K562 (cell line): ENCODE measurements around the gene SLC25A21. TPM values are rescaled to one million over a fixed set of nuclear protein-coding genes. Genes with fewer than 3 reads are reported as not detected.

Source experiments
- ATAC-seq: fragments of 200-7000 bp; cut with Tn5 transposase; 3 replicates; pipeline ENCODE4 v1.9.1; 2020; ENCODE audit warnings: moderate library complexity
- BruUV-seq: library from RNA; stranded (reverse); fragments of 400-500 nt; replicated peaks from 2 replicates; lab custom pipeline; 2021; lab: Mats Ljungman, UMichigan
- CTCF ChIA-PET: fragments of 300-600 bp; formaldehyde crosslinking; extraction: SDS; loops from one replicate; lab custom pipeline; 2021; ENCODE audit warnings: low intra/inter-chr PET ratio; lab: Yijun Ruan, JAX
- POLR2A ChIA-PET: fragments of 300-600, 350-650 bp; sonication (Branson Sonifier 250); formaldehyde crosslinking; extraction: SDS; loops from one replicate; lab custom pipeline; 2021; ENCODE audit warnings: antibody characterized with exemption, inconsistent platforms; lab: Yijun Ruan, JAX
- DNase-seq, 4 experiments: peaks; one replicate each; pipeline versions ENCODE4 v3.0.0 to v3.0.0-alpha.2; 2011 to 2018; ENCODE audit warnings: low spot score in 3 of 4, mixed read lengths in 3 of 4; ENCODE audit errors: extremely low read depth in 1 of 4
- FAIRE-seq: peaks from 2 replicates; lab custom pipeline; 2011; peaks lifted over from hg19 to GRCh38; lab: Jason Lieb, UNC
- H2AFZ ChIP-seq: 2 replicates; pipeline ENCODE4 v1.6.0; 2011; ENCODE audit warnings: low read depth, low read length, control low read depth, inconsistent platforms
- H3K27ac ChIP-seq: fragments of 200-600 bp; 3 replicates; pipeline ENCODE4 v1.8.0; 2011; ENCODE audit warnings: low read depth, mild to moderate bottlenecking, control low read depth, inconsistent platforms, low read length, moderate library complexity, mixed read lengths; ENCODE audit errors: extremely low read depth
- H3K27me3 ChIP-seq, 2 experiments: fragments of 300-600 bp in 1 of 2; 2 replicates in 1 of 2; 3 replicates in 1 of 2; pipeline versions ENCODE4 v1.6.0 to v1.8.0; 2011; ENCODE audit warnings: inconsistent platforms in 2 of 2, low read length in 2 of 2, mild to moderate bottlenecking in 1 of 2, mixed read lengths in 1 of 2, moderate library complexity in 1 of 2; ENCODE audit not compliant: control insufficient read depth in 2 of 2, insufficient read depth in 2 of 2
- H3K36me3 ChIP-seq: fragments of 300-600 bp; 3 replicates; pipeline ENCODE4 v1.8.0; 2011; ENCODE audit warnings: mild to moderate bottlenecking, low read length, inconsistent platforms; ENCODE audit not compliant: control insufficient read depth, insufficient read depth
- H3K4me1 ChIP-seq, 2 experiments: fragments of 200-600 bp in 1 of 2; replicated peaks in 1 of 2; 2 replicates in 1 of 2; 3 replicates in 1 of 2; pipeline versions ENCODE4 v1.5.1 to v1.8.0; 2011; ENCODE audit warnings: inconsistent platforms in 2 of 2, low read length in 2 of 2, mild to moderate bottlenecking in 1 of 2, mixed read lengths in 1 of 2, moderate library complexity in 1 of 2; ENCODE audit not compliant: control insufficient read depth in 2 of 2, insufficient read depth in 2 of 2
- H3K4me2 ChIP-seq: 2 replicates; pipeline ENCODE4 v1.6.1; 2011; ENCODE audit warnings: low read length, control low read depth, inconsistent platforms, mixed read lengths; ENCODE audit not compliant: insufficient read depth
- H3K4me3 ChIP-seq: fragments of 200-600 bp; sonication (generic), shearing (Covaris generic); 2 replicates; pipeline ENCODE4 v1.5.1; 2016; ENCODE audit warnings: control low read depth, inconsistent platforms
- H3K79me2 ChIP-seq: fragments of 200-600 bp; 3 replicates; pipeline ENCODE4 v1.8.0; 2011; ENCODE audit warnings: low read length, inconsistent platforms; ENCODE audit not compliant: control insufficient read depth, insufficient read depth
- H3K9ac ChIP-seq, 2 experiments: 2 replicates each; pipeline versions ENCODE4 v1.6.0 to v1.6.1; 2011; ENCODE audit warnings: low read depth in 2 of 2, low read length in 2 of 2, control low read depth in 1 of 2, inconsistent platforms in 1 of 2, mild to moderate bottlenecking in 1 of 2, mixed read lengths in 1 of 2; ENCODE audit not compliant: insufficient read depth in 1 of 2
- H3K9me1 ChIP-seq: one replicate; pipeline ENCODE4 v1.6.0; 2011; ENCODE audit warnings: inconsistent platforms, mild to moderate bottlenecking, low read length, moderate library complexity; ENCODE audit not compliant: control insufficient read depth, insufficient read depth
- H3K9me3 ChIP-seq: replicated peaks from 2 replicates; pipeline ENCODE4 v1.5.1; 2011; ENCODE audit warnings: low read depth, low read length, inconsistent platforms; ENCODE audit not compliant: control insufficient read depth, insufficient read depth
- H4K20me1 ChIP-seq: replicated peaks from 2 replicates; pipeline ENCODE4 v1.6.1; 2011; ENCODE audit warnings: low read length, inconsistent platforms, mixed read lengths; ENCODE audit not compliant: control insufficient read depth, insufficient read depth
- BACH1 ChIP-seq: fragments of 200-800 bp; sonication (Bioruptor generic); IDR thresholded peaks from 2 replicates; pipeline ENCODE4 v1.6.1; 2016; ENCODE audit warnings: missing genetic modification characterization, missing compliant biosample characterization
- DPF2 ChIP-seq: fragments of 450-650 bp; IDR thresholded peaks from 2 replicates; pipeline ENCODE4 v1.6.1; 2016
- JUND ChIP-seq, 2 experiments: IDR thresholded peaks; 2 replicates in 1 of 2; 3 replicates in 1 of 2; pipeline ENCODE4 v1.6.1; 2011; ENCODE audit warnings: borderline replicate concordance in 2 of 2, low read depth in 2 of 2, low read length in 2 of 2, improper control_type of control experiment in 1 of 2, missing biosample characterization in 1 of 2, missing genetic modification characterization in 1 of 2, missing genetic modification reagents in 1 of 2
- OTX1 ChIP-seq: fragments of 450-650 bp; formaldehyde crosslinking; IDR thresholded peaks from 2 replicates; pipeline ENCODE4 v1.4.0; 2022; ENCODE audit warnings: mild to moderate bottlenecking
- ZBTB7A ChIP-seq: IDR thresholded peaks from 2 replicates; pipeline ENCODE4 v1.6.1; 2011; ENCODE audit warnings: low read depth, mild to moderate bottlenecking, low read length, moderate library complexity, borderline replicate concordance; ENCODE audit not compliant: control insufficient read depth
- WGBS: fragments of 100-300 bp; shearing (Covaris generic); methylation state at CpG from one replicate; pipeline ENCODE4 v1.1.6; 2016; ENCODE audit warnings: low coverage, mixed read lengths; ENCODE audit not compliant: insufficient coverage; ENCODE audit errors: missing lambda C conversion rate; 5-methylcytosine and 5-hydroxymethylcytosine counted together
- in situ Hi-C: fragments of 300-500 bp; cut with MboI; formaldehyde crosslinking; loops from 4 replicates; pipeline ENCODE4 v1.15.0; 2018; ENCODE audit warnings: inconsistent platforms, mixed read lengths
- intact Hi-C: fragments of 100-400 bp; cut with micrococcal nuclease; formaldehyde crosslinking; loops from 2 replicates; pipeline ENCODE4 v1.14.2; 2022
- polyA plus RNA-seq, 8 experiments: library from polyadenylated mRNA; depleted of rRNA in 4 of 8; stranded (reverse) in 5 of 8; unstranded in 3 of 8; fragments of >200 nt; fragmentation: Nextera tagmentation in 2 of 8; fragmentation: Illumina TruSeq in 1 of 8; extraction: Ambion mirVana in 2 of 8; extraction: Trizol in 1 of 8; gene quantifications; 2 replicates each; pipeline versions ENCODE4 v1.2.1 to v1.2.3, GENCODE V29; 2011 to 2014; ENCODE audit warnings: inconsistent platforms in 1 of 8, missing spikeins in 1 of 8
- total RNA-seq, 7 experiments: library from RNA; depleted of rRNA in 6 of 7; stranded (reverse); fragments of >200 nt in 6 of 7; fragmentation: Illumina TruSeq in 2 of 7; extraction: Trizol in 2 of 7; gene quantifications; 2 replicates each; pipeline versions ENCODE4 v1.2.1 to v1.2.3, GENCODE V29; 2011 to 2021; ENCODE audit warnings: low replicate concordance in 1 of 7
- TF ChIP-seq, protein P1 (sequence below): fragments of 450-650 bp; IDR thresholded peaks from 2 replicates; pipeline ENCODE4 v1.6.1; 2018; ENCODE audit not compliant: partially characterized antibody

SLC25A21 gene
- total and polyA plus RNA-seq, 9 of the 15 experiments (the other 6 are each of a cell fraction or from before 2014, with no cell fraction given) = 15.2 to 46.7 (median 28.7) TPM

DNA sequence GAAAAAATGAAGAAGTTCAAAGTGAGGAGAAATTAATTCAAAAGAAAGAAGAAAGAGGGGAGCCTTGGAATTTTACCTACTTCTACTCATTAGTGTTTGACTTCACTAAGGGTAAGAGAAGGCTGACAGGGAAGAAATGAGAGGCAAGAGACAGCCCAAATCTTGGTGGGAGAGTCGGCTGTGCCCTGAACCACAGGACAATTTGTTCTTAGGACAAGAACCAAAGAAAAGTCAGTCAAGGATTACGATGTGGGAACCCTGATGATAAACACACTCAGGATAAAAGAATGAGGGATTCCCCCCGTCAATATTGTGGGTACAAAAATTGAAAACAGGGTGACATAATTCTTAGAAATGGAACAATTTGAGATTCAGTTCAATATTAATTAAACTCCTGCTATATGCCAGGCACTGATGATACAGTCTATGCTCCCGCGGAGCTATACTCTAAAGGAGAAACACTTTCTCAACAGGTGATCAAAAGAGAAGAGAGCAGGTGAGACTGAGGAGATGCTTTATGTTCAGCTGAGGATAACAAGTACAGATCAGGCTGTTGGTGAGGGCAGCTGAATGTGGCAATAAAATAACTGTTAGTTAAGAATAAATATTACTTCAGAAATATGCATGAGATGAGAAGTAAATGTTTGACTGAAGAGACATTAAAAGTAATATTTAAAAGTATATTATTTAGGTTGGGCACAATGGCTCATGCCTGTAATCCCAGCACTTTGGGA lies 175.4 kb downstream of the SLC25A21 start:
- ChIA-PET CTCF (no interaction called here), POLR2A (interaction anchor here (0.7 kb wide), 1 partner anchor 16 kb away, joined by 3 read pairs; no protein-coding TSS in a partner anchor)
- Histone ChIP-seq H3K27me3 (no peaks in the 10 kb centered on the region), H2AFZ (peak overlapping the region; percentile 59; the same call in 1 of the 2 replicates), H3K27ac (peak overlapping the region; percentile 55; the same call in 2 of the 3 replicates), H3K9me3 (no peaks in the 10 kb centered on the region), H3K9ac (no peak overlapping the region), H3K9me1 (no peaks in the 10 kb centered on the region), H3K4me2 (peak overlapping the region; percentile 18), H3K4me1 (peaks cover 0 to 14% of the 10 kb centered on the region in 2 experiments; a peak in 3 of 5 replicates), H3K4me3 (no peak overlapping the region), H4K20me1 (0 out of 2 replicates have a peak, but pooled peaks cover 4% of the 10 kb centered on the region), H3K79me2 (peaks cover 3% of the 10 kb centered on the region; the same call in 2 of the 3 replicates), H3K36me3 (no peaks in the 10 kb centered on the region)
- BruUV-seq = no TSS peak
- in situ Hi-C loops = no loop called here
- ATAC-seq (peak; percentile 66), DNase-seq (no peak), FAIRE-seq (no peak)
- WGBS = 53% methylated on average over 4 of the region's 5 CpGs
- no peak for TF ChIP-seq ZBTB7A
- TF ChIP-seq OTX1 (CRISPR knock-in tag) = no peak
- TF ChIP-seq BACH1 = 0 out of 2 replicates have a peak, but pooled peaks have one; percentile 31
- TF ChIP-seq, protein P1, sequence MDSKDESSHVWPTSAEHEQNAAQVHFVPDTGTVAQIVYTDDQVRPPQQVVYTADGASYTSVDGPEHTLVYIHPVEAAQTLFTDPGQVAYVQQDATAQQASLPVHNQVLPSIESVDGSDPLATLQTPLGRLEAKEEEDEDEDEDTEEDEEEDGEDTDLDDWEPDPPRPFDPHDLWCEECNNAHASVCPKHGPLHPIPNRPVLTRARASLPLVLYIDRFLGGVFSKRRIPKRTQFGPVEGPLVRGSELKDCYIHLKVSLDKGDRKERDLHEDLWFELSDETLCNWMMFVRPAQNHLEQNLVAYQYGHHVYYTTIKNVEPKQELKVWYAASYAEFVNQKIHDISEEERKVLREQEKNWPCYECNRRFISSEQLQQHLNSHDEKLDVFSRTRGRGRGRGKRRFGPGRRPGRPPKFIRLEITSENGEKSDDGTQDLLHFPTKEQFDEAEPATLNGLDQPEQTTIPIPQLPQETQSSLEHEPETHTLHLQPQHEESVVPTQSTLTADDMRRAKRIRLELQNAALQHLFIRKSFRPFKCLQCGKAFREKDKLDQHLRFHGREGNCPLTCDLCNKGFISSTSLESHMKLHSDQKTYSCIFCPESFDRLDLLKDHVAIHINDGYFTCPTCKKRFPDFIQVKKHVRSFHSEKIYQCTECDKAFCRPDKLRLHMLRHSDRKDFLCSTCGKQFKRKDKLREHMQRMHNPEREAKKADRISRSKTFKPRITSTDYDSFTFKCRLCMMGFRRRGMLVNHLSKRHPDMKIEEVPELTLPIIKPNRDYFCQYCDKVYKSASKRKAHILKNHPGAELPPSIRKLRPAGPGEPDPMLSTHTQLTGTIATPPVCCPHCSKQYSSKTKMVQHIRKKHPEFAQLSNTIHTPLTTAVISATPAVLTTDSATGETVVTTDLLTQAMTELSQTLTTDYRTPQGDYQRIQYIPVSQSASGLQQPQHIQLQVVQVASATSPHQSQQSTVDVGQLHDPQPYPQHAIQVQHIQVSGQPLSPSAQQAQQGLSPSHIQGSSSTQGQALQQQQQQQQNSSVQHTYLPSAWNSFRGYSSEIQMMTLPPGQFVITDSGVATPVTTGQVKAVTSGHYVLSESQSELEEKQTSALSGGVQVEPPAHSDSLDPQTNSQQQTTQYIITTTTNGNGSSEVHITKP = peak; percentile 1
- TF ChIP-seq DPF2 = 0 out of 2 replicates have a peak, but pooled peaks have one; percentile 8
- TF ChIP-seq JUND (IDR thresholded peaks at IDR 0.05; ENCODE audit: borderline replicate concordance, low read depth, low read length) = no peak
- TF ChIP-seq JUND (tag; IDR thresholded peaks at IDR 0.05; ENCODE audit: borderline replicate concordance, low read depth, low read length) = no peak
- intact Hi-C loops = no loop called here
